Activated CD8-positive, alpha-beta memory T cell treated with anti-CD3 and anti-CD28 coated beads, Interleukin-2, amount 50 U/mL, for 4 hours (primary cell): ENCODE data around the gene PLGLB1.
"Not testable (repeated sequence)": the region's sequence is repeated elsewhere in the genome, so short reads cannot be mapped to it uniquely, and the experiment has no call there.

ENCODE experiments used
- DNase-seq: peaks from one replicate; pipeline ENCODE4 v3.0.0-alpha.2; 2020

The PLGLB1 gene

GRCh38 chr2:87021744-87022143, at the start of gene PLGLB1:
Gene PLGLB1, minus strand, starts transcription at chr2:87021844. Its CDS starts 61 bp downstream, at chr2:87021783.
- DNase-seq = not testable (repeated sequence)

GRCh38 chr2:87064305-87064704, 42.7 kb upstream of the PLGLB1 start:
- not testable (repeated sequence) for DNase-seq

GRCh38 chr2:87063431-87063830, 41.8 kb upstream of the PLGLB1 start:
- DNase-seq = not testable (repeated sequence)

GRCh38 chr2:87061519-87061918, 39.9 kb upstream of the PLGLB1 start:
- DNase-seq = not testable (repeated sequence)

GRCh38 chr2:87057606-87058005, 36.0 kb upstream of the PLGLB1 start:
- DNase-seq = peak; percentile 20

- not testable (repeated sequence) for DNase-seq
Measured at GRCh38 chr2:87056843-87057242, 35.2 kb upstream of the PLGLB1 start.

GRCh38 chr2:87056435-87056834, 34.8 kb upstream of the PLGLB1 start:
- DNase-seq = not testable (repeated sequence)

GRCh38 chr2:87054375-87054774, 32.7 kb upstream of the PLGLB1 start:
- DNase-seq = not testable (repeated sequence)

GRCh38 chr2:87041321-87041978, 19.8 kb upstream of the PLGLB1 start:
- DNase-seq = not testable (repeated sequence)

GRCh38 chr2:87028607-87029006, 7.0 kb upstream of the PLGLB1 start:
- DNase-seq = not testable (repeated sequence)

GRCh38 chr2:87026816-87027215, 5.2 kb upstream of the PLGLB1 start:
- not testable (repeated sequence) for DNase-seq

GRCh38 chr2:87025927-87026326, 4.3 kb upstream of the PLGLB1 start:
- not testable (repeated sequence) for DNase-seq

- DNase-seq = not testable (repeated sequence)
Measured at GRCh38 chr2:87023988-87024615, 2.5 kb upstream of the PLGLB1 start.

- not testable (repeated sequence) for DNase-seq
Measured at GRCh38 chr2:87021043-87021442, 601 bp downstream of the PLGLB1 start.

GRCh38 chr2:87019053-87019452, 2.6 kb downstream of the PLGLB1 start:
- DNase-seq = not testable (repeated sequence)

- not testable (repeated sequence) for DNase-seq
Measured at GRCh38 chr2:87014489-87015169, 7.0 kb downstream of the PLGLB1 start.

GRCh38 chr2:87004398-87004797, 17.2 kb downstream of the PLGLB1 start:
- DNase-seq = not testable (repeated sequence)
